Chondrocyte (in vitro differentiated cells): ENCODE data around the gene COX20. TPM values are rescaled to one million over a fixed set of nuclear protein-coding genes. Genes with fewer than 3 reads are reported as not detected.

Source experiments
- DNase-seq: peaks from one replicate; pipeline ENCODE4 v3.0.0; 2021; ENCODE audit warnings: mixed read lengths, low spot score
- H3K27ac Mint-ChIP-seq: one replicate; pipeline ENCODE4 v1.8.0; 2021; ENCODE audit warnings: mild to moderate bottlenecking, moderate library complexity, mixed read lengths; ENCODE audit not compliant: unreplicated experiment
- H3K27me3 Mint-ChIP-seq: 2 replicates; pipeline ENCODE4 v1.8.0; 2021; ENCODE audit warnings: low read depth, mixed read lengths
- H3K36me3 Mint-ChIP-seq: 2 replicates; pipeline ENCODE4 v1.8.0; 2021; ENCODE audit warnings: low read depth, mixed read lengths
- H3K4me1 Mint-ChIP-seq: 2 replicates; pipeline ENCODE4 v1.8.0; 2021; ENCODE audit warnings: low read depth, mild to moderate bottlenecking, mixed read lengths
- H3K4me3 Mint-ChIP-seq: one replicate; pipeline ENCODE4 v1.8.0; 2021; ENCODE audit warnings: mild to moderate bottlenecking, moderate library complexity, mixed read lengths; ENCODE audit not compliant: unreplicated experiment
- H3K9me3 Mint-ChIP-seq: 2 replicates; pipeline ENCODE4 v1.8.0; 2021; ENCODE audit warnings: low read depth, mixed read lengths
- CTCF ChIP-seq: fragments of 200-600 bp; sonication (generic); IDR thresholded peaks from 2 replicates; pipeline ENCODE4 v1.5.0; 2021; ENCODE audit warnings: antibody characterized with exemption, mild to moderate bottlenecking, moderate library complexity
- total RNA-seq: library from RNA; stranded (reverse); gene quantifications from 3 replicates; pipeline ENCODE4 v1.2.1, GENCODE V29; 2021

Gene COX20
- total RNA-seq, 1 donor from 2014 or later: 36.6 TPM

- TF ChIP-seq CTCF: no peak
- H3K4me1 Mint-ChIP-seq: peaks cover 18% of the 10 kb centered on the region
- H3K4me3 Mint-ChIP-seq: no peak overlapping the region
- no peak for DNase-seq
- no peaks in the 10 kb centered on the region for H3K27me3 Mint-ChIP-seq
- peaks cover 46% of the 10 kb centered on the region for H3K36me3 Mint-ChIP-seq
- no peaks in the 10 kb centered on the region for H3K9me3 Mint-ChIP-seq
- H3K27ac Mint-ChIP-seq: no peak overlapping the region
Observed at GRCh38 chr1:244852694-244853093, 17.2 kb downstream of the COX20 start.

GRCh38 chr1:244854166-244854565 is 18.7 kb downstream of the COX20 start:
- Mint-ChIP-seq H3K9me3 (no peaks in the 10 kb centered on the region), H3K4me1 (peaks cover 29% of the 10 kb centered on the region), H3K36me3 (peaks cover 51% of the 10 kb centered on the region), H3K27ac (no peak overlapping the region), H3K27me3 (no peaks in the 10 kb centered on the region), H3K4me3 (no peak overlapping the region)
- no peak for TF ChIP-seq CTCF
- no peak for DNase-seq

- H3K4me1 Mint-ChIP-seq: peaks cover 29% of the 10 kb centered on the region
- no peaks in the 10 kb centered on the region for H3K9me3 Mint-ChIP-seq
- H3K4me3 Mint-ChIP-seq: no peak overlapping the region
- no peak for TF ChIP-seq CTCF
- peak overlapping the region; percentile 53 for H3K27ac Mint-ChIP-seq
- peaks cover 51% of the 10 kb centered on the region for H3K36me3 Mint-ChIP-seq
- H3K27me3 Mint-ChIP-seq: no peaks in the 10 kb centered on the region
- DNase-seq: no peak
Observed at GRCh38 chr1:244854865-244855578, 19.6 kb downstream of the COX20 start.

GRCh38 chr1:244857761-244858160 is 22.3 kb downstream of the COX20 start:
- no peak for TF ChIP-seq CTCF
- Mint-ChIP-seq H3K36me3 (peaks cover 50% of the 10 kb centered on the region), H3K4me3 (no peak overlapping the region), H3K9me3 (no peaks in the 10 kb centered on the region), H3K4me1 (peaks cover 50% of the 10 kb centered on the region), H3K27me3 (no peaks in the 10 kb centered on the region), H3K27ac (peak overlapping the region; percentile 22)
- no peak for DNase-seq

- H3K27ac Mint-ChIP-seq: no peak overlapping the region
- no peak overlapping the region for H3K4me3 Mint-ChIP-seq
- H3K27me3 Mint-ChIP-seq: no peaks in the 10 kb centered on the region
- H3K36me3 Mint-ChIP-seq: peaks cover 50% of the 10 kb centered on the region
- no peaks in the 10 kb centered on the region for H3K9me3 Mint-ChIP-seq
- peaks cover 50% of the 10 kb centered on the region for H3K4me1 Mint-ChIP-seq
- TF ChIP-seq CTCF: no peak
- DNase-seq: no peak
Observed at GRCh38 chr1:244858357-244858756, 22.9 kb downstream of the COX20 start.
